GM18502 (cell line): ENCODE measurements around the gene NRCAM.
"Not testable (repeated sequence)": the region's sequence is repeated elsewhere in the genome, so short reads cannot be mapped to it uniquely, and the experiment has no call there.

ENCODE experiments used
- ATAC-seq: cut with Tn5 transposase; IDR thresholded peaks from one replicate; pipeline ENCODE4 v1.9.1; 2021; ENCODE audit warnings: mild to moderate bottlenecking; ENCODE audit not compliant: unreplicated experiment, poor library complexity

NRCAM gene

DNA sequence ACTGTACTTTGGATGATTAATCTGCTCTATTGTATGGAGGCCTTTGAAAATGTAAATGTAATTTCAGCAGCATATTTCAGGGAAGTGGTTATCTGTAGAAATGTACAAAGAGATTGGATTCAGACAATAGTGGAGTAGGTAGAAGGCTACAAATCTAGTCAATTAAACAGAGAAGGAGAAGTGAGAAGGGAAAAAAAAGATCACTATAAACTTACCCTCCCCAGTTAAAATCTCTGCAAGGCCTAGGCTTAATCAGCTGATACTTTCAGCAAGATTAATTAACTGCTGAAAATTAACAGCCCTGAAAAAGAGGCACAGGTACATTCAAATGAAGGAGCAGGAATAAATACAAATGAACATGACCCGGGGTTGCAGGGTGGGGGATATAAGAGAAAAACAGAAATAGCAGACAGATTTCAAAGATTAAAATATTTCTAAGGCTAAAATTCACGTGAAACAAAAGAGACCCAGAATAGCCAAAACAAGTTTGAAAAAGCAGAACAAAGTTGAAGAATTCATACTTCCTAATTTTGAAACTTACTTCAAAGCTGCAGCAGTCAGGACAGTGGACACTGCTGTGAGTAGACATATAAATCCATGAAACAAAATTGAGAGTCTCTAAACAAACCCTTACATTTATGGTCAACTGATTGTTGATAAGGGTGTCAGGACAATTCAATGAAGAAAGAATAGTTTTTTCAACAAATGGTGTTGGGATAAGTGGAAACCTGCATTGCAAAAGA, 96.0 kb downstream of the NRCAM start:
- no peak for ATAC-seq

DNA sequence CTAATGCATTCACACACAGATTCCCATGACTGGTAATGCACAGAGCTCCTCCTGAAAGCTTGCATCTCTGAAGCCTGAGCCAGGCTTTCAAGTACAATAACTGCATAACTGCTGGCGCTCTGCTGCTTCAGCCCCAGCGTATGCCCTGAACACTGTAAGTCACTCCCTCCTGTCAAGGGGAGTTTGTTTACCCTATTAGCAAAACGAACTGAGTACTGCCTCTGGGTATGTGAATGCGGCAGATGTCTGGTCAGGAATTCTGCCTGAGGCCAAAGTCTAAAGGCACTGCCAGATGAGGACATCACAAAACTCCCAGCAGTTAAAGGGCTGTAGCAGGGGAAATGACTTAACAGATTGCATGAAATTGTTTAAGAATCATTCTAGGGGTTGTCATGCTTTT, 97.7 kb downstream of the NRCAM start:
- ATAC-seq: no peak

DNA sequence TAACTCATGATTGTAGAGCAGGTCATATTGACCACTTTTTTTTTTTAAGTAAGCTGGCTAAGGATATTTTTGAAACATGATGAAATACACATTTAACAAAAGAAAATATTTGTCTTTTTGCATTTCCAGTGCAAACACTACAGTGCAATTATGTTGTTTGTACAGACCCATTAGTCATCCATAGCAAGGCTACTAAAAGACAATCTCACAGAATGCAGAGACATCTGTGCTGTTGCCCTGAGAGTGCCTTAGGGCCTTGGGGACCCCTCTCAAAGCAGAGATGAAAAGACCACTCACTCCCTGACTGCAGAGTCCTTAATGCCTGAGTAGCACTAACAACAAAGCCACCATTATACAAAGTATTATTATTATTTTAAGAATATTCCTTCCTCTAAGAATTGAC, 104.5 kb downstream of the NRCAM start:
- no peak for ATAC-seq

DNA sequence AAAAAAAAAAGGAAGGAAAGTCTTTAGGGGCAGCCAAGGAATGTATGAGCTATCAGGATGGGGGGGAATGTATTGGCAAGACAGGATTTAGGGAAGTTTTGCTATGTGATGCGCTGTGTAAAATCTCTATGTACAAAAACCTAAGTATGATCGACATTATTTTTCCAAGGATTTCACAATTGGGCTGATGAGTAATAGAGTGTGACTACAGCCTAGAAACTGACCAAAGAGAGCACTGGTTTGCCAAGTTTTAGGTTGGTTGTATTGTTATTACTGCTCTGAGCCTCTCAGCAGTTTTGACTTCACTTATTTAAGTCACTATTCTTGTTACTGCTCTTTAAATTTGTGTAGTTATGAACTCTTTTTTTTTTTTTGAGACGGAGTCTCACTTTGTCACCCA, 107.3 kb downstream of the NRCAM start:
- no peak for ATAC-seq

DNA sequence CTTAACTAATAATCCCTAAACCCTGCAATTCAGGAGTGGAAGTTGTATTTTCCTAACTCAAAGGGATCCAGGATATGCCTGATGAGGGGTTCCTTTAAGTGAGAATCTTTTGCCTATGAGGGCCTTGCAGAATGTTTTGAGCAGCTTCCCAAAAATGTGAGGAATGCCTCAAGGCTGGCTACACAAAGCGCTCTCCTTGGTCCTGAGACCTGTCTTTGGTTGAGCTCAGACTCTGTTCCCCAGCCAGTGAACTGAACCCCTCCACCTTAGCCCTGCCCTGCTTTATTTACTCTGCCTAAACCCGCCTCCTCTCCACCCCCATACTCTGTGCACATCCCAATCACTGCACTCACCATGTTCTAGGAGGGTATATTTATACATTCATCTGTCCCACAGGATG, 108.6 kb downstream of the NRCAM start:
- ATAC-seq: no peak

DNA sequence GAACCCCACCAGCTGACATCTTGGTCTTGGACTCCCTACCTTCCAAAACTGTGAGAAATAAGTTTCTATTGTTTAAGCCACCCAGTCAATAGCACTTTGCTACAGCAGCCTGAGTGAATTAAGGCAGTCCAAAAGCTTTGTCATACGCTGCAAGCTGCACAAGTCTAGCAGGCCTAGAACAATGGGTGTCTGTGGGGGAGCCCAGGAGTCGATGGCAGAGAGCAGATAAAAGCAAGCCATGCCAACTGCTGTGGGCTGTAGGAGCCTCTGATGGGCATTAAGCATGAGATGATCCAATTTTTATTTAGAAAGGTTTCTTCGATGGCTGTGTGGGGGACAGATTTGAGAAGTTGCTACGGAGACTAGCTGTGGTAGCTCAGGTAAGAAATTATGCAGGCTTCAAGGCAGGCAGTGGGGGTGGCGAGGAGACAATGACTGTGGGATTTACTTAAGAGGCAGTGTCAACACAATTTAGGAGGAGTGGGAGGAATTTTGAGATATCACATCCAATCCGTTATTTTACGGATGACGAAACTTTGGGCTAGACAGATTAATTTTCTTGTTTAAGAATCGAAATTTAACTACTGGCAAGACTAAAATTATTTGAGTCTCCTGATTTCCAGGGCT, 110.4 kb downstream of the NRCAM start:
- ATAC-seq: no peak

DNA sequence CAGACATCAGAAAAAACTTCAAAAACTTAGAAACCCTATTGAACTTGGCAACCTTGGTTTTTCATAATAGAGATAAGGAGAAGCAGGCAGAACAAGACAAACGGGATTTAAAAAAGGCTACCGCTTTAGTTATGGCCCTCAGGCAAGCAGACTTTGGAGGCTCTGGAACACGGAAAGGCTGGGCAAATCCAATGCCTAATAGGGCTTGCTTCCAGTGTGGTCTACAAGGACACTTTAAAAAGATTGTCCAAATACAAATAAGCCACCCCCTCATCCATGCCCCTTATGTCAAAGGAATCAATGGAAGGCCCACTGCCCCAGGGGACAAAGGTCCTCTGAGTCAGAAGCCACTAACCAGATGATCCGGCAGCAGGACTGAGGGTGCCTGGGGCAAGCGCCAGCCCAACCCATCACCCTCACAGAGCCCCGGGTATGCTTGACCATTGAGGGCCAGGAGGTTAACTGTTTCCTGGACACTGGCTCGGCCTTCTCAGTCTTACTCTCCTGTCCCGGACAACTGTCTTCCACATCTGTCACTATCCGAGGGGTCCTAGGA, 115.3 kb downstream of the NRCAM start:
- ATAC-seq: no peak

DNA sequence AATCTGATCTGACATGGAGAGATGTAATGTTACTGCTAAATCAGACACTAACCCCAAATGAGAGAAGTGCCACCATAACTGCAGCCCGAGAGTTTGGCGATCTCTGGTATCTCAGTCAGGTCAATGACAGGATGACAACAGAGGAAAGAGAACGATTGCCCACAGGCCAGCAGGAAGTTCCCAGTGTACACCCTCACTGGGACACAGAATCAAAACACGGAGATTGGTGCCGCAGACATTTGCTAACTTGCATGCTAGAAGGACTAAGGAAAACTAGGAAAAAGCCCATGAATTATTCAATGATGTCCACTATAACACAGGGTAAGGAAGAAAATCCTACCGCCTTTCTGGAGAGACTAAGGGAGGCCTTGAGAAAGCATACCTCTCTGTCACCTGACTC, 115.8 kb downstream of the NRCAM start:
- ATAC-seq: not testable (repeated sequence)

DNA sequence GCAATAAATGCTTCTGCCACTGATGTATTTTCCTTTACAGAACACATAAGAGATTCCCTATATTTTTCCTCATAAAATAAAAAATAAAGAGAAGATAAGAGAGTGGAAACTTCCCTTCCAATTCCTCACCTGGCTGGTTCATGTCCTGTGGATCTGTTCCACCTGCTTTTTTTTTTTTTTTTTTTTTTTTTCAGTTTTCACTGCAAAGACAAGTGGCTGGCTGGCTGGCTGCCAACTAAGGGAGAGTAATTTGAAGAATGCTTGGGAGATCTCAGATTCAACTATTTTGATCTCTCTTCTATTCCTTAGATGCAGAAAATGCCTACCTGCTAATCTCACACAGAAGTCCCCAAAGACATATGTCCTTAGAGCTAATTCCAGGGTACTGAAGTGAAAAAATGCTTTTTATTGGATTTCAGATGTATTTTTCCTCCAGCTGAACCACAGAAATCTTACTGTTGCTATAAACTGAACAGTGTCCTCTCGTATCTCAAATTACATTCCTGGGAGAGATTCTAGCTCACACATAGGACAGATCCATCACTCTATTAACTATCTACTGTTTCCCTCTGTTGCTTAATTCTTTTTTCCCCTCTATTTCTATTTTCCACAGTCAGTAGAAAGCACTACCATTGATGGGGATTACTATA, 120.8 kb downstream of the NRCAM start:
- no peak for ATAC-seq

DNA sequence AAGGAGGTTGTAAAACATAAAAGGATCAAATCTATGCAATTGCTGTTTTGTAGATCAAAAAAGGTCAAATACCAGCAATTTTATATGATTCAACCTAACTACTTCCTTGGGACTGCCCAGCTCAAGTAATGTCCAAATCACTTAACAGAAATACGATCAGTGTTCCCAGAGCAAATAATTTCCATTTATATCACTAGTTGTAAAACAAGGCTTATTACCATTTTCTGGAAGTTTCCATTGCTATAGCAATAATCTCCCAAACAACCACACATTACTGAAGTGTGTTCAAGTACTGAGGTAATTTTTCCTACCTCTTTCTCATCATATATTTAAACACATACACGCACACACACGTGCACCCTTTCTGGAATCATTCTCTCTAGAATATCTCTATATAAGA, 123.3 kb downstream of the NRCAM start:
- ATAC-seq: no peak

DNA sequence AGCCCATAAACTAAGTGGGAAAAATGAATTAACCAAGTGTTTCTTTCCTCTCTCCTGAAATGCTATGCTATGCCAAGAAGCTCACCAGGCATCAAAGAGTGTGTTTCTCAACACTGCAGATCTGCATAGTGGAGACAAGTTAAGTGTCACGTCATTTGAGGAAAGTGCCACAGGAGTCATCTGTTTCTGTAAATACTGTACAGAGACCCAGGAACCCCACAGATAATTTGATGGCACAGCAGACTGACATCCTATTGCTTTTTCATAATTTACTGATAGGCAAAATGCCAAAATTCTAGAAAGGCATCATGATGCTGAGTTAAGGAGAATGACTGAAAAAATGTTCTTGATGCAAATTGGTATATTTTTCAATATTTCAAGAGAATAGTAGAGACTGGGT, 124.3 kb downstream of the NRCAM start:
- ATAC-seq: no peak

DNA sequence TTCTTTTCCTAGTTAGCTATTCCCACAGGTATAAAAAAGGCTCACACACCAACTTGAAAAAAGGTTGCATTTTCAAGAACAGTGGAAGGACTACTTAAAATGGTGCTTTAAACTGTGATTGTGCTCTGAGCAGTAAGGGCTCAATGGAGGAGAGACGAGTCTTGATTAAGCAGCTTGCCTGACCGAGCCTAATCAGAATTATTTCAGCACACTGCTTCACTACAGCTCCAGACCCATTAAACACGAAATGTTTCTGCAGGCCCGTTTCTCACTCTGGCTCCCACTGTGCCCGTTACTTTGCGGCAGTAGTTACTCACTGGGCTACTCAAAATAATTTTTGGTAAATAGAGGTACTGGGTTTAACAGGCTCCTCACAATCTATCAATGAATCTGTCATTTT, 126.0 kb downstream of the NRCAM start:
- ATAC-seq: no peak

DNA sequence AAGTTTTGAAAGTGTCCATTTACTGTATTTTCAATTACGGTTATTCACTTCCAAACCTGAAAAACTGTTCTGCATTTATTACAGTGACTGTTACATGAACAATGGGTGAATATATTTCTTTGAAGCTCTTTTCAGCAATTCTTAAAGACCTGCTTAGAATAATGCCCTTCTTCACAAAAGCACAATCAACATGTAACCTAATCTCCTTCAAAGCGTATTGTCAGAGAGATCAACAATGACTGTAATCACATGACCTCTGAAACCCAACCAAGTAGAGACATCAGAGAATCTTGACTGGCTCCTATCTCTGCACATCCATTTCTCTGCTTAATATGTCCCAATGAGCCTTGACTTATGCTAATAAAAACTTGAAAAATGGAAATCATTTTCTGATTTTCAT, 126.7 kb downstream of the NRCAM start:
- no peak for ATAC-seq

DNA sequence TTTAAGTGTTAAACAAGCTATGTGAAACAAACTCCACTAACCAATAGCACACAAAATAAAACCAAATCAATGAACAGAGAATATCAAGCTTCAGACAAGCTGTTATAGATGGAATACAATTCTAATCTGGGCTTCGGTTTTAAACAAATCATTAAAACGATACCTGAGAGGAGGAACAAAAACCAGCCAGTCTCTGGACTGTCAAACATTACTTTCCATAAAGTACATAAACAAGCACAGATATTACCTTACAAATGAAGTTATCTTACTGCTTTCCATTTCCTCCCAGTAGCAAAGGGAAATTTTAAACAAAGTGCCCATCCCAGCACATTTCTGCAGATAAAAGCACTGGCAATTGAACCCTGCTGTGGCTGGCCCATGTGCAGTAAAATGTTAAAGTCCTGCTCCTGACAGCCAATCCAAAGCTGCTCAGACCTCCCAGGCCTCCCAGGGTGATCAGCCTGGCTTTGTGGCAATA, 128.0 kb downstream of the NRCAM start:
- peak; percentile 73 for ATAC-seq

DNA sequence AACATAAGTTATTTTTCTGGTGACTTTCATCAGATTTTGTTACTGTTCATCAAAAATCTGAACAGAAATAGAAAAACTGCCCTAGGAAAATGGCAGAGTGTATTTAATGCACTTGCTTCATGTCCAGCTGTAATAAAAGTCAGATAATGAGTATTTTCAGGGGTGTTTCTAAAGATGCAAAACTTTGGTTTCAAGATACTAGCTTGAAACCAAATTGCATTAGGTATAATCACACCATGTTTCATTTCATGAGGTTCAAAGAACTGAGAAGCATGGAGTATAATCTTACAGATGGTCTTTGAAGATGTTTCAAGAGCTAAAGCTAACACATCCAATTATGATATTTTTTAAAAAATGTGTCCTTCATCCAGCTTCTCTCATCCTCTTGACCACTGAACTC, 128.9 kb downstream of the NRCAM start:
- ATAC-seq: peak; percentile 53

DNA sequence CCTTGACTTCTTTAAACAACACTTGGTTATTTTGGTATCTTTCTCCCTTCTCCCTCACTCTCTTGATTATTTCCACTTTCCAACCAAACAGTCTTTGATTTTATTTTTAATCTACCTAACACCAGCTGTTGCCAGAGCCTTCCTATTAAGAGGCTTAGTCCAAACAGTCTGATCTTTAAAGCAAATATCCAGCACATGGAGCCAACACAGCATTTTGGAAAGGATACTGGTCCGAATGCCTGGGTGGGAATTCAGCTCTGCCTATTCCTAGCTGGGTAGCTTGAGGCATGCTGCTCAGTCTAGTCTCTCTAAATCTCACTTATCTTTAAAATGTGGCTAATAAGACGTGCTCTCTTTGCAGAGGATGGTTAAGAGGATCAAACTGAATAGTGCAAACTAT, 129.3 kb downstream of the NRCAM start:
- no peak for ATAC-seq

DNA sequence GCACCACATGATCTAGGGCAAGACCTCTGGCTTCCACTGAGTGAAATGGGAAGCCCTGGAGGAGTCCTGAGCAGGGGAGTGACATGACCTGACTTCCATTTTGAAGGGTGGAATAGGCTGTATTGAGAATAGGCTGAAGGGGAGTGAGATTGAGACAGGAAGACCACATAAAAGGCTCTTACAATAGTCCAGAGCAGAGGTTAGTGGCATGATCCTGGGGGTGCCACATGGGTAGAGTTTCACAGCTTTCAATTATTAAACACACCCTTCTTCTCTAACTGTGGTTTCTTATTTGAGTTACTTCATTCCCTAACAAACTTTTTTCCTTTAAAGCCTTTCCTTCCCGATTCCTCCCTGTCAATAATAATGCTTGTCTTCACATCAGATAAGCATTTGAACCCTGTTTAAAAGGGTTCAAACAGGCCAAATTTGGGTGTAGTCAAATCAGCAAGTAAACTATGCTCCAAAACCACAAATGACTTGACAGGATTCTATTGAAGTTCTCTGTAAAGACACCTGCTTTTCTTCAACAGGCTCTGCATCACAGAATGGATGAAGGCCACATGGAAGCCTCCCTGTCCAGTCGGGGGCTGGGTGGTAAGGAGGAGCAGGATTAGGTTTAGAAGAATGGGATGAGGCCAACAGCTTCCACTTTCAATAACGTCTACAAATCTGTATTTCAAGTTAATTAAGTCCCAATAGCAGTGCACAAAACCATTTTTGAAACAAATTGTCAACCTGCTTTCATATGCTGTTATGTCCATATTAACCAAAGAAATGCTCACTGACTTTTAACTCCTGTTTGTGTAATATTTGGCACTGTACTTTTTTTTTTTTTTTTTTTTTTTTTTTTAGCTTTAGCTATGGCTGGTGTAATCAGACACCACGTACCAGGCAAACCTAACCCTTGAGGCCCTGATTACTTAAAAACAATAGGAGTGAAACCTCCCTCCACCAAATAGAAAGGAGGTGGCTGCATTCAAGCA, 131.9 kb downstream of the NRCAM start:
- ATAC-seq: no peak

DNA sequence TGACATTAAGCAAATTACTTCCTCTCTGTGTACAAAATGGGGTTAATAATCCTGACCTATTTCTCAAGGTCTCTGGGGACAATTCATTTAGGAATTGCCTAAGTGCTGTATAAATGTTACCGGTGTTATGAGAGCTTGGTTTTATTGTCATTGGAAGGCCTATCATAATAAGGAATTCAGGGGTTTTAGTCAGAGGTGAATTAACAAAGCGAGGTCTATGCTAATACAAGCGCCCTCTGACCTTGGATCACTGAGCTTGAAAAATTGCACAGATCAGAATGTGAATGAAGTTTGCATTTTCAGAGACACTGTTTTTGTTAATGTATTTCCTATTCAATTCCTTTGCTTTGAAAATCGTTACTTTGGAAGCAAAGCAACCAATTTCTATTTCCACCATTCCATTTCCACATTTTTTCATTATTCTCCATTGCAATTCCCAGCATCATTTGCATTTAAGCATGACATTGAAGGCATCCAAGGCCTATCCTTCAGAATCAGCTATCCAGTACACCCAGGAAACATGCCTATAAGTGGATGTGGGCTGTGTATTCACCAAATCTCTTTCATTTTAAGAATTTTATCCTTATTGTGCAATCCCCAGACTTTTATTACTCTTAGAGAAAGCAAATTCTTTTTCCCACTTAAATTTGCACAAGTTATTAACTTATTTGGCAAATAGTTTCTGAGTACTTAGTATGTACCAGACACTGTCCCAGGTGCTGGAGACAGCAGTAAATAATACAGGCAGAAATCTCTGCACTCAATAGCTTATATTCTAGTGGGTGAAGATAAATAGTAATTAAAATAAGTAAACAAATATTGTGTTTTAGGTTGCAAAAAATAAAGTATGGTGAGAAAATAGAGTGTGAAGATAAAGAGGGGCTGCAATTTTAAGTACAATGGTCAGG, 133.1 kb downstream of the NRCAM start:
- no peak for ATAC-seq

DNA sequence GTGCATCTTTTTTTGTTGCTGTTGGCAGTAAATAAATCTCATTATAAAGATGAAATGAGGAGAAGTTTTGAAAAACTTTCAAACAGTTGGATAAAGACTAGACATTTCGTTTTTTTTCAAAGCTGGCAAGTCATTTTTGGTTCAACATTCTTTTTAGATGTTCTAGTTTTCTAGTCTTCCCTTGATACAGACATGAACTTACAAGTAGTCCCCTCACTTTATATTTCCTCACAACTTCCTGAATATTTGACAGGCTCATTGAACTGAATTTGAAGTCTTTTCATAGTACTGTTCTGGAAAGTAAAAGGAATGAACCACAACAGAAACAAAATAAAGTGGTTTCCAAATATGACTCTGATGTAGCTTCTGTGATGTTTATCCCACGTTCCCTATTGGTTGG, 134.2 kb downstream of the NRCAM start:
- ATAC-seq: no peak
